IPS-18a (cell line): ENCODE measurements around the gene RBMS3.

Experiments used
- H3K27ac ChIP-seq: one replicate; pipeline ENCODE4 v1.5.1; 2013; ENCODE audit warnings: low read length
- H3K27me3 ChIP-seq: one replicate; pipeline ENCODE4 v1.6.1; 2013; ENCODE audit warnings: mild to moderate bottlenecking, low read length; ENCODE audit not compliant: control insufficient read depth, insufficient read depth
- H3K36me3 ChIP-seq: one replicate; pipeline ENCODE4 v1.6.1; 2013; ENCODE audit warnings: low read depth, low read length; ENCODE audit not compliant: control insufficient read depth
- H3K4me1 ChIP-seq: one replicate; pipeline ENCODE4 v1.6.1; 2013; ENCODE audit warnings: low read depth, low read length; ENCODE audit not compliant: control insufficient read depth
- H3K4me3 ChIP-seq: one replicate; pipeline ENCODE4 v1.5.1; 2013; ENCODE audit warnings: low read length
- H3K9ac ChIP-seq: one replicate; pipeline ENCODE4 v1.6.1; 2013; ENCODE audit warnings: mild to moderate bottlenecking, low read length, moderate library complexity
- H3K9me3 ChIP-seq: one replicate; pipeline ENCODE4 v1.6.1; 2013; ENCODE audit warnings: low read depth, low read length; ENCODE audit not compliant: control insufficient read depth

RBMS3 gene

GRCh38 chr3:29279286-29279685 lies 1.6 kb upstream of the RBMS3 start:
- Histone ChIP-seq H3K4me1 (peaks cover 38% of the 10 kb centered on the region), H3K27ac (no peak overlapping the region), H3K9me3 (no peaks in the 10 kb centered on the region), H3K27me3 (no peaks in the 10 kb centered on the region), H3K36me3 (no peaks in the 10 kb centered on the region), H3K9ac (no peak overlapping the region), H3K4me3 (no peak overlapping the region)

DNA sequence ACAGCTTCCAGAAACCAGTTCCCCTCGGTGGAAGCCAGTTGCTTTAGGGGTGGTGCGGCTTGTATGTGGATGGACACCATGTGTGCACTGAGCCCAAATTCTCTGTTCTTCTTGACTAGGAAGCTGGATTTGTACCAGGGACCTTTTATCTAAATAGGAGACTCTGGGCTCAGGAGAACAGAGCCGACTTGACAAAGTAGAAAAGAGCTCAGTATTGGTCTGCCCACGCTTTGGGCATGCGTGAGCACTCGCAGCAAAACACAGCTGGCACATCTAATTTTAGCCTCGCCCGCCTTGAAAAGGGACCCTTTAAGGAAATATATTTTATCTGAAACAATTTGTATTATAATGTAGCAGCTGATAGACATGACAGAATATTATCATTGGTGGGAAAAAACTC lies 1.1 kb upstream of the RBMS3 start:
- Histone ChIP-seq H3K4me1 (peaks cover 38% of the 10 kb centered on the region), H3K36me3 (no peaks in the 10 kb centered on the region), H3K4me3 (no peak overlapping the region), H3K27me3 (no peaks in the 10 kb centered on the region), H3K9ac (no peak overlapping the region), H3K27ac (no peak overlapping the region), H3K9me3 (no peaks in the 10 kb centered on the region)

DNA sequence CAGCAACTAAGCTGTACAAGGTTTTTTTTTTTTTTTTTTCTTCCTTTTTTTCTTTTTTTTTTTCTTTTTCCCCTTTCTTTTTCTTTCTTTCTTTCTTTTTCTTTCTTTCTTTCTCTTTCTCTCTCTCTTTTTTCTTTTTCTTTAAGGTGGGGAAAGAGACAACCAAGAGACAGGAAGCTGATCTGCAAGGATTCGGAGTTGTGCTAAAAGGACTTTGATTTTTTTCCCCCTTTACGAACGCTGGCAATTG lies 148 bp downstream of the RBMS3 start:
- H3K9me3 ChIP-seq, result no peaks in the 10 kb centered on the region
- H3K36me3 ChIP-seq, result no peaks in the 10 kb centered on the region
- H3K27me3 ChIP-seq, result no peaks in the 10 kb centered on the region
- H3K4me3 ChIP-seq, result peak overlapping the region; percentile 60
- no peak overlapping the region for H3K27ac ChIP-seq
- peak overlapping the region; percentile 54 for H3K9ac ChIP-seq
- peaks cover 47% of the 10 kb centered on the region for H3K4me1 ChIP-seq

GRCh38 chr3:29281344-29282241 lies 722 bp downstream of the RBMS3 start:
- peaks cover 52% of the 10 kb centered on the region for H3K4me1 ChIP-seq
- peak overlapping the region; percentile 60 for H3K4me3 ChIP-seq
- no peaks in the 10 kb centered on the region for H3K9me3 ChIP-seq
- H3K9ac ChIP-seq, result no peak overlapping the region
- H3K36me3 ChIP-seq, result no peaks in the 10 kb centered on the region
- H3K27ac ChIP-seq, result peak overlapping the region; percentile 15
- H3K27me3 ChIP-seq, result no peaks in the 10 kb centered on the region

DNA sequence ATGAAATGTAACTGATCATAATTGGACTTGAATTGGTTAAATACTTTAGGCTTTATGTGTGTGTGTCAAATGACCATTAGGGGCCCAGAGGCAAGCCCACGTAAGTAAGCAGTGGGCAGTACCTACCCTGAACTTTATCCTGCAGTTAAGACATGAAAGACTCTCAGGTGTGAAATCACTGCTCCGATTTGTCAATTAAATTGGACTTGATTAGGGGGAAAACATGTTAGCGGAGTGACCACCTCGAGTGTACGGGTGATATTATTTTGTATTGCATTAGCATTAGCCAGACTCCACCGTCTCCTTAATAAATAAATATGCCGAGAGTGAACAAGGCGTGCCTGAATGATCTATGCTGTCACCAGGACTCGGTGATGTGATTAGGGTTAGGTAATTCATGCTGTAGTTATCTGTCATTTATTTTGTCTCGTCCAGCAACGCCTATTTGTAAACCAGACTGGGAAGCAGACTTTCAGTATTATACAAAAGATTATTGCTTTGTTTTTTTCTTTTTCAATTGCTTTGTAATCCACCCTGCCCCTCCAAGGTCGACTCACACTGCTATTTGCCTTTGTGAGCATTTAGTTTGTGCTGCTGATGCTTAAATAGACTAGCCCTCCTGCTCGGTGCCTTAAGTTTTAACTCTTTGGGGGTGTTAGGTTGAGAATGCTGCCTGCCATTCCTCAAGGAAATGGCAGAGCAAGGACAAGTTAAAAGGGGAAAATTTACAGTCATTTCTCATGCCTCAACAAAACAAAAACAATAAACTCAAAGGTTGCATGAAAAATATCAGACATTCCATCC lies 1.8 kb downstream of the RBMS3 start:
- Histone ChIP-seq H3K9ac (peak overlapping the region; percentile 0), H3K36me3 (no peaks in the 10 kb centered on the region), H3K9me3 (no peaks in the 10 kb centered on the region), H3K4me3 (peak overlapping the region; percentile 60), H3K27me3 (no peaks in the 10 kb centered on the region), H3K4me1 (peaks cover 49% of the 10 kb centered on the region), H3K27ac (no peak overlapping the region)

DNA sequence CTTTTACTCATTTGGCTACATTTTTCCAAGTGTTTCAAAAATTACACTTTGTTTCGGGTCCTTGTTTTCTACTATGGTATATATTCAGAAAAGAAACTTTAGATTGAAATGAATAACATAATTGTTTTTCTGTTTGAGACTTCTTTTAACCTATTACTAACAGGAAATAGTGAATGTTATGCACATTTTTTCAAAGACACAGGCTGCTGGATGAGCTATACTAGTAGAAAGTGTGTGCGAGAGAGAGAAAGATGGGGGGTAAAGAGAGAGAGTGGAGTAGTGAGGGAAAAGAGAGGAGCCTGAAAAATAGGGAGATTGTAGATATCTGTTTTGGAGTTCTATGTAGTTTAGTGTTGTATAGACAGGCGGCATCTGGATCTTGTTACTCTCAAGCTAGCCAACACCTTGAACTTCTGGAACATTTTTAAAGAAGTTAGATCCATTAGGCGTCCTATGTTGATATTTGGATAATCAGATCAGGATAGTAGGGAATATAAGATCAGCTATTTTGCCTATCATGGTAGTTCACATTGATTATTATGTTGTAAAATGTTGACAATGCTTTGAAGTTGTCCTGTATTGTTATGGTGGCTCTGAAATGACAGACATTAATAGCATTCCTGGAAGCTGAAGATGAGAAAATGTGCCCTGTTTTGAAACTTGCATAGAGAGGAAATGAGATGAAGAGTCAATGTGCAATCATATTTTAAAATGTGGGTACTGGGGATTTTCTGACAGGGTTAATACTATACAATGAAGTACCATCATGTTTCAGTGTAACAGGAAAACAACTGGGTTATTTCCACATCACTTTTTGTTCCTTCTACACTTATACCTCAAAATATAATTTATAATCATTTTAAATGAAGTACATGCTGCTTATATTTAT lies 2.6 kb downstream of the RBMS3 start:
- peak overlapping the region; percentile 24 for H3K4me3 ChIP-seq
- no peak overlapping the region for H3K27ac ChIP-seq
- no peaks in the 10 kb centered on the region for H3K27me3 ChIP-seq
- no peaks in the 10 kb centered on the region for H3K9me3 ChIP-seq
- no peaks in the 10 kb centered on the region for H3K36me3 ChIP-seq
- H3K4me1 ChIP-seq, result peaks cover 47% of the 10 kb centered on the region
- peak overlapping the region; percentile 0 for H3K9ac ChIP-seq

GRCh38 chr3:29284497-29284896 lies 3.6 kb downstream of the RBMS3 start:
- Histone ChIP-seq H3K9ac (no peak overlapping the region), H3K4me3 (no peak overlapping the region)

GRCh38 chr3:29285471-29286071 lies 4.7 kb downstream of the RBMS3 start:
- no peak overlapping the region for H3K4me3 ChIP-seq
- H3K4me1 ChIP-seq, result peaks cover 54% of the 10 kb centered on the region
- H3K9me3 ChIP-seq, result no peaks in the 10 kb centered on the region
- peak overlapping the region; percentile 7 for H3K9ac ChIP-seq
- H3K27me3 ChIP-seq, result no peaks in the 10 kb centered on the region
- no peaks in the 10 kb centered on the region for H3K36me3 ChIP-seq
- peak overlapping the region; percentile 71 for H3K27ac ChIP-seq

More at GRCh38 chr3:29284497-29284896, 3.6 kb downstream of the RBMS3 start:
- Histone ChIP-seq H3K27ac (no peak overlapping the region), H3K9me3 (no peaks in the 10 kb centered on the region), H3K4me1 (peaks cover 49% of the 10 kb centered on the region), H3K27me3 (no peaks in the 10 kb centered on the region), H3K36me3 (no peaks in the 10 kb centered on the region)

- H3K9ac ChIP-seq, result no peak overlapping the region
- H3K27me3 ChIP-seq, result no peaks in the 10 kb centered on the region
- H3K4me1 ChIP-seq, result peaks cover 52% of the 10 kb centered on the region
- H3K4me3 ChIP-seq, result no peak overlapping the region
- no peaks in the 10 kb centered on the region for H3K9me3 ChIP-seq
- H3K27ac ChIP-seq, result no peak overlapping the region
- H3K36me3 ChIP-seq, result no peaks in the 10 kb centered on the region
These were observed 5.8 kb downstream of the RBMS3 start for GRCh38 chr3:29286478-29287240.

- Histone ChIP-seq H3K9me3 (no peaks in the 10 kb centered on the region), H3K9ac (no peak overlapping the region), H3K36me3 (no peaks in the 10 kb centered on the region), H3K27ac (no peak overlapping the region), H3K4me1 (peaks cover 28% of the 10 kb centered on the region), H3K27me3 (no peaks in the 10 kb centered on the region), H3K4me3 (no peak overlapping the region)
These were observed 9.7 kb downstream of the RBMS3 start for GRCh38 chr3:29290596-29290995.
